H9 (cell line): Measurements from ENCODE around the gene DIAPH3. TPM values are rescaled to one million over a fixed set of nuclear protein-coding genes. Genes with fewer than 3 reads are reported as not detected.

ENCODE experiments used
- DNase-seq: peaks from one replicate; pipeline ENCODE4 v3.0.0-alpha.2; 2017
- H2AFZ ChIP-seq: one replicate; pipeline ENCODE4 v1.6.1; 2013; ENCODE audit warnings: mild to moderate bottlenecking, low read length, control low read depth, moderate library complexity
- H2AK5ac ChIP-seq: 2 replicates; pipeline ENCODE4 v1.6.1; 2013; ENCODE audit warnings: low read length, control low read depth, mixed read lengths; ENCODE audit not compliant: insufficient read length
- H2BK120ac ChIP-seq: one replicate; pipeline ENCODE4 v1.6.1; 2013; ENCODE audit warnings: low read depth, mild to moderate bottlenecking, low read length, control low read depth, inconsistent platforms; ENCODE audit not compliant: poor library complexity, severe bottlenecking
- H2BK12ac ChIP-seq: 2 replicates; pipeline ENCODE4 v1.6.1; 2013; ENCODE audit warnings: low read length, control low read depth, mixed read lengths, low read depth; ENCODE audit not compliant: insufficient read length
- H2BK15ac ChIP-seq: 2 replicates; pipeline ENCODE4 v1.6.1; 2013; ENCODE audit warnings: low read depth, low read length, control low read depth
- H2BK20ac ChIP-seq: one replicate; pipeline ENCODE4 v1.6.1; 2013; ENCODE audit warnings: low read depth, mild to moderate bottlenecking, low read length, control low read depth, inconsistent platforms; ENCODE audit not compliant: poor library complexity, severe bottlenecking
- H2BK5ac ChIP-seq: 2 replicates; pipeline ENCODE4 v1.6.1; 2013; ENCODE audit warnings: low read length, control low read depth, mixed read lengths; ENCODE audit not compliant: insufficient read length
- H3K14ac ChIP-seq: 2 replicates; pipeline ENCODE4 v1.6.1; 2013; ENCODE audit warnings: low read length, control low read depth; ENCODE audit not compliant: insufficient read depth
- H3K18ac ChIP-seq: 2 replicates; pipeline ENCODE4 v1.6.1; 2013; ENCODE audit warnings: low read depth, mild to moderate bottlenecking, mixed read lengths, low read length, control low read depth; ENCODE audit not compliant: insufficient read length
- H3K23ac ChIP-seq: 2 replicates; pipeline ENCODE4 v1.6.1; 2013; ENCODE audit warnings: low read length, control low read depth, mixed read lengths, low read depth; ENCODE audit not compliant: insufficient read length
- H3K23me2 ChIP-seq: 2 replicates; pipeline ENCODE4 v1.6.1; 2013; ENCODE audit warnings: low read depth, mild to moderate bottlenecking, mixed read lengths, low read length, control low read depth; ENCODE audit not compliant: insufficient read length, poor library complexity, severe bottlenecking
- H3K27ac ChIP-seq: 2 replicates; pipeline ENCODE4 v1.5.1; 2013; ENCODE audit warnings: low read length, control low read depth, mixed read lengths, low read depth; ENCODE audit not compliant: insufficient read length
- H3K27me3 ChIP-seq: 2 replicates; pipeline ENCODE4 v1.6.1; 2013; ENCODE audit warnings: low read length, control low read depth, inconsistent platforms; ENCODE audit not compliant: insufficient read depth
- H3K4ac ChIP-seq: 2 replicates; pipeline ENCODE4 v1.6.1; 2013; ENCODE audit warnings: low read depth, mild to moderate bottlenecking, control low read depth, inconsistent platforms, low read length, moderate library complexity
- H3K4me1 ChIP-seq: 2 replicates; pipeline ENCODE4 v1.6.1; 2013; ENCODE audit warnings: low read length, control low read depth, inconsistent platforms; ENCODE audit not compliant: insufficient read depth
- H3K4me2 ChIP-seq: 2 replicates; pipeline ENCODE4 v1.6.1; 2013; ENCODE audit warnings: low read length, control low read depth, mixed read lengths; ENCODE audit not compliant: insufficient read length, insufficient read depth
- H3K56ac ChIP-seq: 2 replicates; pipeline ENCODE4 v1.6.1; 2013; ENCODE audit warnings: low read depth, mild to moderate bottlenecking, mixed read lengths, low read length, control low read depth; ENCODE audit not compliant: insufficient read length
- H3K79me1 ChIP-seq: 2 replicates; pipeline ENCODE4 v1.6.1; 2013; ENCODE audit warnings: low read depth, mild to moderate bottlenecking, moderate library complexity, low read length, control low read depth, inconsistent platforms; ENCODE audit not compliant: insufficient read depth, poor library complexity, severe bottlenecking
- H3K79me2 ChIP-seq: 2 replicates; pipeline ENCODE4 v1.6.1; 2013; ENCODE audit warnings: low read length, control low read depth, inconsistent platforms; ENCODE audit not compliant: insufficient read depth
- H3K9ac ChIP-seq: 2 replicates; pipeline ENCODE4 v1.6.1; 2013; ENCODE audit warnings: low read length, control low read depth, mixed read lengths; ENCODE audit not compliant: insufficient read length; ENCODE audit errors: extremely low read depth
- H3K9me3 ChIP-seq: one replicate; pipeline ENCODE4 v1.6.1; 2013; ENCODE audit warnings: low read depth, low read length, inconsistent platforms; ENCODE audit not compliant: control insufficient read depth
- H3T11ph ChIP-seq: one replicate; pipeline ENCODE4 v1.6.1; 2013; ENCODE audit warnings: mild to moderate bottlenecking, low read length, control low read depth, inconsistent platforms
- H4K20me1 ChIP-seq: one replicate; pipeline ENCODE4 v1.6.1; 2013; ENCODE audit not compliant: control insufficient read depth, insufficient read length, insufficient read depth
- H4K5ac ChIP-seq: 2 replicates; pipeline ENCODE4 v1.6.1; 2013; ENCODE audit warnings: low read depth, mild to moderate bottlenecking, mixed read lengths, low read length, control low read depth; ENCODE audit not compliant: insufficient read length
- H4K8ac ChIP-seq: replicated peaks from 2 replicates; pipeline ENCODE4 v1.6.1; 2013; ENCODE audit warnings: low read length, control low read depth, mixed read lengths, low read depth; ENCODE audit not compliant: insufficient read length
- H4K91ac ChIP-seq: 2 replicates; pipeline ENCODE4 v1.6.1; 2013; ENCODE audit warnings: low read depth, mild to moderate bottlenecking, moderate library complexity, mixed read lengths, low read length, control low read depth; ENCODE audit not compliant: insufficient read length
- H3K27ac Mint-ChIP-seq, 3 experiments: 2 replicates in 2 of 3; 3 replicates in 1 of 3; pipeline ENCODE4 v1.8.0; 2020 to 2021; ENCODE audit warnings: mixed read lengths in 3 of 3, mild to moderate bottlenecking in 1 of 3, moderate library complexity in 1 of 3
- H3K27me3 Mint-ChIP-seq: 2 replicates; pipeline ENCODE4 v1.8.0; 2021; ENCODE audit warnings: low read depth, mild to moderate bottlenecking, moderate library complexity, mixed read lengths
- H3K36me3 Mint-ChIP-seq, 3 experiments: 2 replicates in 2 of 3; 3 replicates in 1 of 3; pipeline ENCODE4 v1.8.0; 2020 to 2021; ENCODE audit warnings: low read depth in 3 of 3, mixed read lengths in 3 of 3; ENCODE audit not compliant: insufficient read depth in 1 of 3
- H3K4me1 Mint-ChIP-seq, 2 experiments: 2 replicates each; pipeline ENCODE4 v1.8.0; 2020; ENCODE audit warnings: mixed read lengths in 2 of 2
- H3K4me3 Mint-ChIP-seq, 2 experiments: 2 replicates in 1 of 2; 3 replicates in 1 of 2; pipeline ENCODE4 v1.8.0; 2020 to 2021; ENCODE audit warnings: mild to moderate bottlenecking in 2 of 2, mixed read lengths in 2 of 2, moderate library complexity in 1 of 2
- H3K9me3 Mint-ChIP-seq, 2 experiments: 2 replicates in 1 of 2; 3 replicates in 1 of 2; pipeline ENCODE4 v1.8.0; 2020; ENCODE audit warnings: mild to moderate bottlenecking in 2 of 2, mixed read lengths in 2 of 2, moderate library complexity in 1 of 2
- CTCF ChIP-seq: fragments of 200-600 bp; sonication (generic); conservative IDR thresholded peaks from 3 replicates; pipeline ENCODE4 v1.8.0; 2021; ENCODE audit warnings: antibody characterized with exemption, mild to moderate bottlenecking
- WGBS: extraction: QIAGEN DNeasy Blood & Tissue Kit; methylation state at CpG from one replicate; pipeline ENCODE4 v1.1.7; 2013; ENCODE audit warnings: missing lambda C conversion rate, low lambda C conversion rate, mixed read lengths; ENCODE audit not compliant: insufficient read length; ENCODE audit errors: extremely low coverage; 5-methylcytosine and 5-hydroxymethylcytosine counted together
- total RNA-seq: library from RNA; stranded (reverse); gene quantifications from 2 replicates; pipeline ENCODE4 v1.2.1, GENCODE V29; 2021

DIAPH3 gene
- total RNA-seq, 1 experiment from 2014 or later: 23.1 TPM

DNA sequence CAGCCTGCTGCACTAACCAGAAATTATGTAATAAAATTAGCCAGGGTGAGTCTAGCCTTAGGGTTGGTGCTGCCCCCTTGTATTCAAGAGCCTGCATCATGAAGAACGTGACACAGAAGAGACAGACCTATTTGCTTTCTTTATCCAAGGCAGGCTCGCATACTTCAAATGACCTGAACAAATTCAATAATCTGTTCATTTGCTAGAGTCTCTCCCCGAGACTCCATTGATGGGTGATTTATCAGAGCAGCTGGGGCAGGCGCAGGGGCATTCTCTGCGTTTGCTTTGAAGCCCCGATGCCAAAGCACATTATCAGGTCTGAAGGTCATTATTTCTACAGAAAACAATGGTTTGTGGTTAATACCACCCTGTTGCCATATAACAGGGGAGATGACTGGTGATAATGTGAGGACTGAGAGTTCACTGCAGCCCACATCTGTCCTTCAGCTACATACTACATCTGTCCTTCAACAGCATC is 520.3 kb downstream of the DIAPH3 start:
- H3K4me2 ChIP-seq: no peak overlapping the region
- no peak for TF ChIP-seq CTCF
- no peak overlapping the region for H3K27ac ChIP-seq
- no peak overlapping the region for H2BK120ac ChIP-seq
- no CpG with 5 or more reads among the region's 6 CpGs for WGBS
- no peak overlapping the region for H3K14ac ChIP-seq
- no peaks in the 10 kb centered on the region for H4K20me1 ChIP-seq
- H3K4ac ChIP-seq: no peak overlapping the region
- H3K27me3 ChIP-seq: no peaks in the 10 kb centered on the region
- H3K9me3 ChIP-seq: no peaks in the 10 kb centered on the region
- no peak overlapping the region for H4K8ac ChIP-seq
- no peak overlapping the region for H2AK5ac ChIP-seq
- peaks cover 8% of the 10 kb centered on the region; the same call in 1 of the 2 replicates for H3K4me1 ChIP-seq
- H2BK12ac ChIP-seq: no peak overlapping the region
- Mint-ChIP-seq H3K27me3 (no peaks in the 10 kb centered on the region), H3K27ac (0 out of 7 replicates have a peak overlapping the region, but pooled peaks of 1 of the 3 experiments have one; percentile 54), H3K4me1 (peaks cover 13 to 14% of the 10 kb centered on the region in 2 experiments; a peak in 3 of 4 replicates), H3K36me3 (peaks cover 0 to 10% (median 5%) of the 10 kb centered on the region in 3 experiments; a peak in 3 of 7 replicates), H3K9me3 (peaks cover 3 to 8% of the 10 kb centered on the region in 2 experiments; a peak in 4 of 5 replicates), H3K4me3 (no peak overlapping the region)
- no peak overlapping the region for H4K91ac ChIP-seq
- H3K23me2 ChIP-seq: no peaks in the 10 kb centered on the region
- H3K18ac ChIP-seq: no peak overlapping the region
- no peak overlapping the region for H2BK5ac ChIP-seq
- no peak overlapping the region for H4K5ac ChIP-seq
- H3K56ac ChIP-seq: no peak overlapping the region
- no peak overlapping the region for H3K9ac ChIP-seq
- no peak overlapping the region for H3K23ac ChIP-seq
- H3T11ph ChIP-seq: no peak overlapping the region
- no peak overlapping the region for H2AFZ ChIP-seq
- H2BK20ac ChIP-seq: no peak overlapping the region
- no peak for DNase-seq
- H3K79me1 ChIP-seq: no peaks in the 10 kb centered on the region
- H3K79me2 ChIP-seq: no peaks in the 10 kb centered on the region
- no peak overlapping the region for H2BK15ac ChIP-seq
